ENCODE measurements around the gene ZAP70.

The ZAP70 gene

DNA sequence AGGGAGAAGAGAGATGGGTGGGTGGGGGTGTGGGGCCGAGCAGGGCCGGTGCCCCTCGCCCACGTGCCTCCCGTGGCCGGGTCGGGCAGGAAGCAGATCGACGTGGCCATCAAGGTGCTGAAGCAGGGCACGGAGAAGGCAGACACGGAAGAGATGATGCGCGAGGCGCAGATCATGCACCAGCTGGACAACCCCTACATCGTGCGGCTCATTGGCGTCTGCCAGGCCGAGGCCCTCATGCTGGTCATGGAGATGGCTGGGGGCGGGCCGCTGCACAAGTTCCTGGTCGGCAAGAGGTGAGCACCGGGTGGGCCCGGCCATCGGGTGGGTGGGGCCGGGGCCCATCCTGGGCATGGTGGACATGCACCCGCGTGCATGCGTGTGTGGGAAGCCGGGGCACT is 21.8 kb downstream of the ZAP70 start:
- Histone ChIP-seq H3K4me3 (ENCODE audit: insufficient read depth, low read length, poor library complexity, severe bottlenecking) (no peak overlapping the region), H3K27me3 (ENCODE audit: low read length) (no peaks in the 10 kb centered on the region), H3K27ac (ENCODE audit: low read depth, low read length) (no peak overlapping the region), H3K4me2 (ENCODE audit: low read depth, low read length, poor library complexity, severe bottlenecking) (no peak overlapping the region), H2AFZ (ENCODE audit: low read depth, low read length, severe bottlenecking) (no peak overlapping the region), H3K9me2 (replicated peaks; ENCODE audit: insufficient read depth, low read length) (no peaks in the 10 kb centered on the region), H3K79me2 (ENCODE audit: insufficient read depth, low read length) (no peaks in the 10 kb centered on the region), H3F3A (ENCODE audit: insufficient read depth) (no peaks in the 10 kb centered on the region), H3K9ac (ENCODE audit: low read length) (no peak overlapping the region), H3K36me3 (ENCODE audit: low read length) (no peaks in the 10 kb centered on the region), H3K9me3 (ENCODE audit: insufficient read depth, low read length) (no peaks in the 10 kb centered on the region; the same call in 1 of the 2 replicates), H4K20me1 (ENCODE audit: low read depth, low read length) (no peaks in the 10 kb centered on the region)
- TF ChIP-seq, protein P1, sequence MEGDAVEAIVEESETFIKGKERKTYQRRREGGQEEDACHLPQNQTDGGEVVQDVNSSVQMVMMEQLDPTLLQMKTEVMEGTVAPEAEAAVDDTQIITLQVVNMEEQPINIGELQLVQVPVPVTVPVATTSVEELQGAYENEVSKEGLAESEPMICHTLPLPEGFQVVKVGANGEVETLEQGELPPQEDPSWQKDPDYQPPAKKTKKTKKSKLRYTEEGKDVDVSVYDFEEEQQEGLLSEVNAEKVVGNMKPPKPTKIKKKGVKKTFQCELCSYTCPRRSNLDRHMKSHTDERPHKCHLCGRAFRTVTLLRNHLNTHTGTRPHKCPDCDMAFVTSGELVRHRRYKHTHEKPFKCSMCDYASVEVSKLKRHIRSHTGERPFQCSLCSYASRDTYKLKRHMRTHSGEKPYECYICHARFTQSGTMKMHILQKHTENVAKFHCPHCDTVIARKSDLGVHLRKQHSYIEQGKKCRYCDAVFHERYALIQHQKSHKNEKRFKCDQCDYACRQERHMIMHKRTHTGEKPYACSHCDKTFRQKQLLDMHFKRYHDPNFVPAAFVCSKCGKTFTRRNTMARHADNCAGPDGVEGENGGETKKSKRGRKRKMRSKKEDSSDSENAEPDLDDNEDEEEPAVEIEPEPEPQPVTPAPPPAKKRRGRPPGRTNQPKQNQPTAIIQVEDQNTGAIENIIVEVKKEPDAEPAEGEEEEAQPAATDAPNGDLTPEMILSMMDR (IDR thresholded peaks at IDR 0.05; ENCODE audit: insufficient read depth, low read length, poor library complexity, severe bottlenecking) = no peak
- no peak for TF ChIP-seq EZH2phosphoT487 (conservative IDR thresholded peaks at IDR 0.05; ENCODE audit: low read length)

DNA sequence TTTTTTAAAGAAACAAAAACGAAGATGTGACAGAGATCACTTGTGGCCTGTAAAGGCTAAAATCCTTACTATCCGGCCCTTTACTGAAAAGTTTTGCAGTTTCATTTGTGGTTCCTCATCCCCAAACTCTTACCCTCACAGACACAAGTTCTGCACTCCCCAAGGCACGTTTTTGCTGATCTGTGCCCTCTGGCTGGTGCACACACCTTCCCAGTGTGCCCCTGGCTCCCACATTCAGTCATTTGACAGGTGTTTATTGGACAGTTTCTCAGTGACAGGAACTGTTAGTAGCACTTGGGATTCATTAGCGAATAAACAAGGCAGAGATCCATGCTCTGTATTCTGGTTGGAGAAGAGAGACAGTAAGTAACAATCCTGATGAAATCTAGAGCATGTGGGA is 22.8 kb downstream of the ZAP70 start:
- no peak for TF ChIP-seq EZH2phosphoT487 (conservative IDR thresholded peaks at IDR 0.05; ENCODE audit: low read length)
- TF ChIP-seq, protein P1 (IDR thresholded peaks at IDR 0.05; ENCODE audit: insufficient read depth, low read length, poor library complexity, severe bottlenecking) = no peak
- H3K9ac ChIP-seq (ENCODE audit: low read length) = no peak overlapping the region
- H3K27ac ChIP-seq (ENCODE audit: low read depth, low read length) = no peak overlapping the region
- no peak overlapping the region for H3K4me2 ChIP-seq (ENCODE audit: low read depth, low read length, poor library complexity, severe bottlenecking)
- H3F3A ChIP-seq (ENCODE audit: insufficient read depth) = no peaks in the 10 kb centered on the region
- no peaks in the 10 kb centered on the region for H4K20me1 ChIP-seq (ENCODE audit: low read depth, low read length)
- no peaks in the 10 kb centered on the region for H3K36me3 ChIP-seq (ENCODE audit: low read length)
- no peak overlapping the region for H3K4me3 ChIP-seq (ENCODE audit: insufficient read depth, low read length, poor library complexity, severe bottlenecking)
- no peaks in the 10 kb centered on the region for H3K9me3 ChIP-seq (ENCODE audit: insufficient read depth, low read length)
- H3K79me2 ChIP-seq (ENCODE audit: insufficient read depth, low read length) = no peaks in the 10 kb centered on the region
- H2AFZ ChIP-seq (ENCODE audit: low read depth, low read length, severe bottlenecking) = no peak overlapping the region
- no peaks in the 10 kb centered on the region for H3K9me2 ChIP-seq (replicated peaks; ENCODE audit: insufficient read depth, low read length)
- no peaks in the 10 kb centered on the region for H3K27me3 ChIP-seq (ENCODE audit: low read length)

DNA sequence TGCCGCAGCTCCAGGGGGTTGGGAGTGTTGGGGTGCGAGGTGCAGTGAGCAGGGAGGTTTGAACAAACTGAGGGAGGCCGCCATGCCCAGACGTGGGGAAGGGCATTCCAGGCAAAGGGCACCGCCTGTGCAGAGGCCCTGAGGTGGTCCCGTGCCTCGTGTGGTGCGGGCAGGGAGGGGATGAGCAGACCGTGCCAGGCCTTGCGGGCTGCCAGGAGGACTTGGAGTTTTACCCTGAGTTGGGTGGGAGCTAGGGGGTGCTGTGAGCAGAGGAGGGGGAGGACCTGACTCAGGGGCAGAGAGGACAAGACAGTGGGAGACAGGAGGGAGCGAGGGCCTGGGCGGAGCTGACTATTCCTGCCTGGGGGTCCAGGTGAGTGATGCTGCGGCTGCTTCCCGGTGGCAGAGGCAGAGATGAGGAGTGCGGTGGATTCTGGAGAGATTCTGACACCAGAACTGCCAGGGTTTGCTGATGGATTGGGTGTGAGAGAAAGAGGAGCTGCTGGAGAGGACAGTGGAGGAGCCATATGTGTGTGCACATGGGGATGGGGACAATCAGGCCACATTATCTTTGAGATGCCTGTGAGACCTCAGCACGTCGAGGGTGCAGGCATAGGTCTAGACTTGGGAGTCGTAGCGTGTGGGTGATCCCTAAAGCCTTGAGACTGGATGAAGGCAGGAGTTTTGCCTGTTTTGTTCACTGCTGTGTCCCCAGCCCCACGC is 23.4 kb downstream of the ZAP70 start:
- no peaks in the 10 kb centered on the region for H3K9me2 ChIP-seq (replicated peaks; ENCODE audit: insufficient read depth, low read length)
- H4K20me1 ChIP-seq (ENCODE audit: low read depth, low read length) = no peaks in the 10 kb centered on the region
- H3K9ac ChIP-seq (ENCODE audit: low read length) = no peak overlapping the region
- H3K9me3 ChIP-seq (ENCODE audit: insufficient read depth, low read length) = no peaks in the 10 kb centered on the region
- no peaks in the 10 kb centered on the region for H3K79me2 ChIP-seq (ENCODE audit: insufficient read depth, low read length)
- no peaks in the 10 kb centered on the region for H3K27me3 ChIP-seq (ENCODE audit: low read length)
- H3K27ac ChIP-seq (ENCODE audit: low read depth, low read length) = no peak overlapping the region
- no peak overlapping the region for H3K4me3 ChIP-seq (ENCODE audit: insufficient read depth, low read length, poor library complexity, severe bottlenecking)
- H3F3A ChIP-seq (ENCODE audit: insufficient read depth) = no peaks in the 10 kb centered on the region
- no peak for TF ChIP-seq EZH2phosphoT487 (conservative IDR thresholded peaks at IDR 0.05; ENCODE audit: low read length)
- TF ChIP-seq, protein P1 (IDR thresholded peaks at IDR 0.05; ENCODE audit: insufficient read depth, low read length, poor library complexity, severe bottlenecking) = no peak
- no peak overlapping the region for H2AFZ ChIP-seq (ENCODE audit: low read depth, low read length, severe bottlenecking)
- H3K4me2 ChIP-seq (ENCODE audit: low read depth, low read length, poor library complexity, severe bottlenecking) = no peak overlapping the region
- no peaks in the 10 kb centered on the region for H3K36me3 ChIP-seq (ENCODE audit: low read length)

Measured in SU-DHL-6 (cell line).